ENCODE data around the gene MICU1.

- TF ChIP-seq CTCF (conservative IDR thresholded peaks at IDR 0.05) (no peak), EZH2 (IDR thresholded peaks at IDR 0.05; ENCODE audit: low read depth) (no peak)
Measured at GRCh38 chr10:72464438-72464837, 161.4 kb downstream of the MICU1 start.

Data from PC-9 (cell line).